HG03521 (cell line): Measurements from ENCODE around the gene TCF3.

Source experiments
- ATAC-seq: cut with Tn5 transposase; IDR thresholded peaks from one replicate; pipeline ENCODE4 v1.9.1; 2021; ENCODE audit warnings: mild to moderate bottlenecking, moderate library complexity; ENCODE audit not compliant: unreplicated experiment

Gene TCF3

DNA sequence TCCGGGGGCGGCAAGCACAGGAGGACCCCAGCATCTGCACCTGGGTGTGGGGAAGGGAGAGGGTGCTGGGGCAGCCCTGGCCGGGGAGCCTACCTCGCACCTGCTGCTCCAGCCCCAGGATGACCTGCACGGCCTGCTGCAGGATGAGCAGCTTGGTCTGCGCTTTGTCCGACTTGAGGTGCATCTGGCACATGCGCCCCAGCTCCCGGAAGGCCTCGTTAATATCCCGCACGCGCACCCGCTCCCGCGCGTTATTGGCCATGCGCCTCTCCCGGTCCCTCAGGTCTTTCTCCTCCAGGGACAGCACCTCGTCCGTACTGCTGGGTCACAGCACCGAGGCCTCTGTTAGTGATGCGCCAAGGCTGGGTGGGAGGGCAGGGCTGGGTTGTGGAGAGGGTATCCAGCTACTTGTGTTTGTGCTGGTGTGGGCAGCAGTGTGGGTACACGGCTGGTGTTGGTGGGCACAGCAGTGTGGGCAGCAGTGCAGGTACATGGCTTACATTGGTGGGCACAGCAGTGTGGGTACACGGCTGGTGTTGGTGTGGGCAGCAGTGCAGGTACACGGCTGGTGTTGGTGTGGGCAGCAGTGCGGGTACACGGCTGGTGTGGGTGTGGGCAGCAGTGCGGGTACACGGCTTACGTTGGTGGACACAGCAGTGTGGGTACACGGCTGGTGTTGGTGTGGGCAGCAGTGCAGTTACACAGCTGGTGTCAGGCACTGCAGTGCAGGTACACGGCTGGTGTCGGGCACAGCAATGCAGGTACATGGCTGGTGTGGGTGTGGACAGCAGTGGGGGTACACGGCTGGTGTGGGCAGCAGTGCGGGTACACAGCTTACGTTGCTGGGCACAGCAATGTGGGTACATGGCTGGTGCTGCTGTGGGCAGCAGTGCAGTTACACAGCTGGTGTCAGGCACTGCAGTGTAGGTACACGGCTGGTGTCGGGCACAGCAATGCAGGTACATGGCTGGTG, 40.0 kb downstream of the TCF3 start:
- no peak for ATAC-seq

GRCh38 chr19:1611353-1611752, 41.1 kb downstream of the TCF3 start:
- no peak for ATAC-seq

DNA sequence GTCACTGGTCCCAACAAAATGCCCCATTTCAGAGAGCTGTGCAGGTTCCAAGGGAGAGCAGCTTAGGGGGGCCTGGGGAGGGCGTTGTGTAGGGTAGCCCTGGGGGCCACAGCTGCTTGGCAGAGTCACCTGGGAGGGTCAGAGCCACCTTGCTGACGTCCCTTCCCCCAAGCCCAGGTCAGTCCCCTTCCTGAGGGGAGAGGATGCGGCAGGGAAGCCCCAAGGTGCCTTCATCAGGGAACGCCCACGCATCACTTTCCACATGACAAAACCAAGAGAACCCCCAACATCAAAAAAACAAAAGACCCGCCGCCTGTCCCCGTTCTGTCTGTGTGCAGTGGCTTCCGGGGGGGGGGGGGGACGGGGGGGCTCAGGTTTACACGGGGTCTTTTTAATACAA, 41.8 kb downstream of the TCF3 start:
- ATAC-seq: no peak

- no peak for ATAC-seq
Measured at GRCh38 chr19:1609680-1610474, 42.5 kb downstream of the TCF3 start.

- no peak for ATAC-seq
Measured at GRCh38 chr19:1609103-1609396, 43.4 kb downstream of the TCF3 start.

DNA sequence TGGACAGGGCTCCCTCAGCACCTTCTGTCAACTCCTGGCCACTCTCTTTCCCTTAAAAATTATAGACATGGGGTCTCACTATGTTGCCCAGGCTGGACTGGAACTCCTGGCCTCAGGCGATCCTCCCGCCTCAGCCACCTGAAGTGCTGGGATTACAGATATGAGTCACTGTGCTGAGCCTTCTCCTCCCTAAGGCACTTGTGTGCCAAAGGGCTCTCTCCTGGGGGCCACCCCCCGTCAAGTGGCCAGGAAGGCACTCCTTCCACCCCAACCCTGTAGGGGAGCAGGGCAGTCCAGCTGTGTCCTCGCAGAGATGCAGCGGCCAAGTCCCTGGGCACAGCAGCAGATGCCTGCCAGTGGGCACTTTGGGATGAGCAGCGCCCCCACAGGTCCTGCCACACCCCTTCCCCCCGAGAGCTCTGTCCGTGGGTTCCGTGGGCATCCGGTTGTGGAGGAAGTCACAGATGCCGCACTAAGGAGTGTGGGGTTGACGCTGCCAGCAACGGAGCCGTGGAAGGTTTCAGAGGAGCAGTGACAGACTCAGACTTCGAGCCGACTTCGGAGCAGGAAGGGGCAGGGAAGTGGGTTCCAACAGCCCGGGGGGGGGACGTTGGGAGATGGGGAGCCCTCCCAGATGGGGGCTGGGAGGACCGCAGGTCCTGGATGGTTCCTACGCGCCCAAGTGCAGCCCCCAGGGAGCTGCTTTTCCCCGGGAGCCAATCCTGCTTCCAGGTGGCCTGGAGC, 43.9 kb downstream of the TCF3 start:
- no peak for ATAC-seq

DNA sequence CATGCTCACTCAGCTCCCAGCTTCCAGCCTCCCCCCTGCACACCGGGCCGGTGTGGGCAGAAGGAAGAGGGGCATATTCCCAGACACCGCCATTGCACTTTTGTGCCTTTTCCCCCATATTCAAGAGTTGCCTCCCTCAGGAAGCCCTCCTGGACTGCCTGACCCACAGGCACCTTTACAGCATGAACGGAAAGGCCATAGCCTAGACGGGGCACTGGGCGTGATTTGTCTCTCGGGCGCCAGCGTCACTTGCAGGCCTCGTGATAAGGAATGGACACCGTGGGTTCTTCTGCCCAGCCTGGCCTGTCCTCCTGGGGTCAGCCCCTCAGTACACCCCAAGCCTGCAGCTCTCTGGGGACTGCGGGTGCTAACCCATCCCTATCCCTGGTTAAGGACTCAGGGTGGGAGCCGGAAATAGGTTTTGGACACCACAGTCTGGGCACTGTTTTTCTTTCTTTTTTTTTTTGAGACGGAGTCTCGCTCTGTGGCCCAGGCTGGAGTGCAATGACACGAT, 46.2 kb downstream of the TCF3 start:
- no peak for ATAC-seq

DNA sequence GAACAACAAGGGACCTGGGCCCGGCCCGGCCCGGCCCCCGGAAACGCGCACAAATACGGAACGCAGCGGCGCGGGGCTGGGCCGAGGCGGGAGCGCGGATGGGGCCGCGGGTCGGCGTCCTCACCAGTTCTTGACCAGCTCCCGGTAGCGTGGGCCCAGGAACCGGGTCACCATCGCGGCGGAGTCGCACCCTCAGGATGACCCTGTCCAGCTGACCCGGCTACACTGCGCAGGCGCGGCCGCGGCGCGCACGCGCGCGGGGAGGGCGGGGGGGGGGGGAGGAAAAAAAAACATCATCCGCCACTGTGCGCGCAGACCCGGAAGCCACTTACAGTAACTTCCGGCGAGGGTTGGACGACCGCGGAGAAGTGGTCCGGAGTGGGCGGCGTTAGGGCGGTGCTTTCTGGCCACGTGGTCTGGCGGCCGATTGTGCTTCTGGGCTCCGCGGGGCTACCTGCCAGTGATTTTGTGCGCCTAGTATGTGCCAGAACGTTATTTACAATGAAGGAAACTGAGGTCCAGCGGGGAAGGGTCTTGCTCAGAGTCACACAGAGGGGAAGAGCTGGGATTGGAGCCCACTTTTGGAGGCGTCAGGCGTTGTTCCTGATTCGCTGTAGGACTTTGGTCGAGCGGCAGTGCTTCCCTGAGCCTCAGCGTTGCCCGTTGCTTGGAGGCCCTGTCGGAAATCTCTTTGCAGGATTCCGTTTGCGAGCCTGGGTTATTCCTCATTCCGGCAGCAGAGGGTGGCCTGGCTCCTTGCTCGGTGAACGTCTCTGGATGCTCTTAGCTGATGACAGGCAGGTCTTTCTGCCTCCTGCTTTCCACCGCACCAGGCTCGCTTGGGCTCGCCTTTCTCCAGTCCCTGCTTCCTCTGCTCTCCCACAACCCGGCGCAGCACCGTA, 46.9 kb downstream of the TCF3 start, which contains the start of gene UQCR11:
UQCR11 (minus strand) TSS at position 227 of the 902 bp plus-strand sequence; CDS start at position 174, 53 bp downstream.
- peak; percentile 88 for ATAC-seq

GRCh38 chr19:1602091-1602707, 50.2 kb downstream of the TCF3 start:
- no peak for ATAC-seq

DNA sequence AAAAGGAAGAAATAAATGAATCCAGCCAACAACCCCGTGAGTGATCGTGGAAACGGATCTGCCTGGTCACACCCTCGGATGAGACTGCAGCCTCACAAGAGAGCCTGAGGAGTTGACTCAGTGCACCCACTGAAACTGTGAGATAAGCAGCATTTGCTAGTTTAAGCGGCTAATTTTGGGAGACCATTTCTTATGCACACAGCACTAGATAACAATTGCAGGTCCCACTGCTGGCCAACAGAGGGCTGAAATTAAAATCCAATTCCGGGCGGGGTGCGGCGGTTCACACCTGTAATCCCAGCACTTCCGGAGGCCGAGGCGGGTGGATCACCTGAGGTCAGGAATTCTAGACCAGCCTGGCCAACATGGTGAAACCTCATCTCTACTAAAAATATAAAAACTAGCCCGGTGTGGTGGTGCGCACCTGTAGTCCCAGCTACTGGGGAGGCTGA, 50.8 kb downstream of the TCF3 start:
- ATAC-seq: no peak

- ATAC-seq: no peak
Measured at GRCh38 chr19:1599460-1599846, 53.0 kb downstream of the TCF3 start.

DNA sequence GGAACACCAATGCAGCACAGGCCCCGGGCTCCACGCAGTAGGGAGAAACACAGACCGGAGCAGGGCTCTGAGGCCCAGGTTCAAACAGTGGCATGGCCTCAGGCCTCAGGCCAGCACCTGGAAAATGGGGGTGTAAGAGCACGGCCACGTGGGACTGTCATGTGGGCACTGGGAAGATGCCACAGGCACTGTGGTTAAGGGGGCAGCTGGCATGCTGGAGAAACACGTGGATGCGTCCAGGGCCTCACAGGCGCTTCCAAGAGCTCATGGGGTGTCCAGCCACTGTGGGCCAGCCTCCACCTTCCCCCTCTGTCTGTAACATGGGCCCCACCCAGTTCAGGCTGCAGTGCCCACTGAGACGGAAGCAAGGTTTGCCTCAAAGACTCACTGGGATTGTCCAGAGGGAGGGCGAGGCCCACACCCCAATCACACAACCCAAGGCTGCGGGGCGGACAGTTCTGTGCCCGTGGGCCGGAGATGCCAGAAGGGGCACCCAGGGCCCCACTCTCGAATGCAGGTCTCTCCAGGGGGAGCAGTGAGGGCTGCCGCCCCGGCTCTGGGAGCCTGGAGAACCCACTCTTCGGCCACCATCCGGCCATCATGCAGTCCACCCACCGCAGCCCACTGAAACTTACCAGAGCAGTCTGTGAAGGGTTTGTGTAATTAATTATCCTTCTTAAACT, 53.5 kb downstream of the TCF3 start:
- ATAC-seq: no peak

DNA sequence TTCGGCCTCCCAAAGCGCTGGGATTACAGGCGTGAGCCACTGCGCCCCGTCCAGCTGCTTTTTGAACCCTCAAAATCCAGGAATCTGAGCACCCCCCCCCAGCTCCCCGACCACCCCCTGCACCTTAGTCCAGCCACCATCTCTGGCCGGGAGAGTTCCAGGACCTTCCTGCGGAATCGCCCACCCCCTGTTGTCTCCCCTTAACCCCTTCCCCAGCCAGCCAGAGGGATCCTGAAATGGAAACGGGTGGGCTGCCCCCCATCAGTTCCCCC, 59.0 kb downstream of the TCF3 start:
- no peak for ATAC-seq

DNA sequence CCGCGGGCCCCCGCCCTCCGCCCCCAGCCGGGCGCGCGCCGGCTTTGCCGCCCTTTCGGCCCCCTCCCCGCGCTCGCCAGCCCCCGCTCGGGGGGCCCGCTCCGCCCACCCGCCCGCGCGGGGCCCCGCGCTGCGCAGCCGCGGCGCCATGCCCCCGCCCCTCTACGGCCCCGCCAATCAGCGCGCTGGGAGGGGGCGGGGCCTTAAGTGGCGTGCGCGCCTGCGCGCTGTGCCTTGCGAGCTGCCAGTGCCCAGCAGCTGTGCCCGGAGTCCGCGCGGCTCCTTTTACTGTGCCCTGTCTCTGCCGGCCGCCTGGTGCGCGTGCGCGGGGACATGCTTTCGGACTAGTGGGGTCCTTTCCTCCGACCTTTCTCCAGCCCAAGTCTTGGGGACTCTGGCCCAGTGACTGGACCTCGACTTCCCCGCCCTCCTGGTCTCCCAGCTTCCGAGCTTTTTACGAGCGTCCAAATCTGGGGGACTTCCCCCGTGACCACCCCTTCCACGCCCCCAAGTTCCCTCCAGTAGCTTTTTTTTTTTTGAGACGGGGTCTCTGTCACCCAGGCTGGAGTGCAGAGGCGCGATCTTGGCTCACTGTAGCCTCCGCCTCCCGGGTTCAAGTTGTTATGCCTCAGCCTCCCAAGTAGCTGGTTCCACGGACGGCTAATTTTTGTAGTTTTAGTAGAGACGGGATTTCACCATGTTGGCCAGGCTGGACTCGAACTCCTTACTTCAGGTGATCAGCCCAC, 59.5 kb downstream of the TCF3 start, which contains the start of gene MBD3:
MBD3 (minus strand) TSS at position 111 of the 746 bp plus-strand sequence. CDS start 234 bp downstream, outside the sequence.
- peak; percentile 69 for ATAC-seq

GRCh38 chr19:1592024-1592754, 60.2 kb downstream of the TCF3 start:
- peak; percentile 60 for ATAC-seq

- ATAC-seq: no peak
Measured at GRCh38 chr19:1591421-1592023, 60.9 kb downstream of the TCF3 start.
